Panc1 (cell line): Measurements from ENCODE around the gene KRCC1. TPM values are rescaled to one million over a fixed set of nuclear protein-coding genes. Genes with fewer than 3 reads are reported as not detected.

Source experiments
- ATAC-seq: fragments of 200-7000 bp; cut with Tn5 transposase; 2 replicates; pipeline ENCODE4 v1.9.1; 2020; ENCODE audit warnings: mild to moderate bottlenecking, moderate library complexity
- BruUV-seq: library from RNA; stranded (reverse); fragments of 400-500 nt; replicated peaks from 2 replicates; lab custom pipeline; 2021; lab: Mats Ljungman, UMichigan
- CTCF ChIA-PET: fragments of 300-600 bp; sonication (Branson Sonifier 250); formaldehyde crosslinking; loops from one replicate; lab custom pipeline; 2022; ENCODE audit warnings: antibody characterized with exemption; lab: Charles Lee
- POLR2A ChIA-PET: fragments of 300-600 bp; sonication (Branson Sonifier 250); formaldehyde crosslinking; loops from one replicate; lab custom pipeline; 2022; ENCODE audit warnings: antibody characterized with exemption; lab: Charles Lee
- DNase-seq: peaks from one replicate; pipeline ENCODE4 v3.0.0-alpha.2; 2010; ENCODE audit warnings: low read depth, low spot score
- H3K27ac ChIP-seq: 2 replicates; pipeline ENCODE4 v1.5.1; 2011; ENCODE audit warnings: mild to moderate bottlenecking, low read length, inconsistent platforms
- H3K27me3 ChIP-seq: fragments of 200-500 bp; sonication (Bioruptor generic); 2 replicates; pipeline ENCODE4 v1.6.0; 2014; ENCODE audit warnings: low read length, inconsistent platforms; ENCODE audit not compliant: control insufficient read depth, insufficient read depth
- H3K36me3 ChIP-seq: fragments of 200-500 bp; sonication (Bioruptor generic); 2 replicates; pipeline ENCODE4 v1.5.1; 2014; ENCODE audit warnings: inconsistent platforms, mild to moderate bottlenecking, low read length, moderate library complexity; ENCODE audit not compliant: control insufficient read depth, insufficient read depth
- H3K4me1 ChIP-seq: 2 replicates; pipeline ENCODE4 v1.5.1; 2011; ENCODE audit warnings: inconsistent platforms, mild to moderate bottlenecking, low read length, moderate library complexity; ENCODE audit not compliant: control insufficient read depth, insufficient read depth
- H3K4me3 ChIP-seq, 2 experiments: 2 replicates each; pipeline ENCODE4 v1.5.1; 2011 to 2012; ENCODE audit warnings: low read depth in 2 of 2, low read length in 2 of 2, mild to moderate bottlenecking in 2 of 2, inconsistent platforms in 1 of 2, moderate library complexity in 1 of 2
- H3K9me3 ChIP-seq: fragments of 200-500 bp; sonication (Bioruptor generic); 2 replicates; pipeline ENCODE4 v1.5.1; 2014; ENCODE audit warnings: low read depth, mild to moderate bottlenecking, inconsistent platforms, low read length, moderate library complexity; ENCODE audit not compliant: control insufficient read depth, insufficient read depth
- POLR2AphosphoS5 ChIP-seq: IDR thresholded peaks from 2 replicates; pipeline ENCODE4 v1.6.1; 2012; ENCODE audit warnings: mild to moderate bottlenecking, low read depth, low read length, moderate library complexity
- SIN3A ChIP-seq: IDR thresholded peaks from 2 replicates; pipeline ENCODE4 v1.6.1; 2012; ENCODE audit warnings: low read depth, mild to moderate bottlenecking, low read length, moderate library complexity, borderline replicate concordance; ENCODE audit not compliant: insufficient read depth
- TCF7L2 ChIP-seq: IDR thresholded peaks from 2 replicates; pipeline ENCODE4 v1.6.1; 2011; ENCODE audit warnings: mild to moderate bottlenecking, low read depth, low read length, inconsistent platforms
- in situ Hi-C: cut with HindIII; loops from 2 replicates; pipeline ENCODE4 v1.10.0; 2016; ENCODE audit warnings: low sequenced_read_pairs, low pct_unique_long_range_greater_than_20kb
- intact Hi-C: fragments of 100-400 bp; cut with micrococcal nuclease; formaldehyde crosslinking; loops from one replicate; pipeline ENCODE4 v1.10.0; 2022; ENCODE audit not compliant: unreplicated experiment
- total RNA-seq: library from RNA; stranded (reverse); gene quantifications from one replicate; pipeline ENCODE4 v1.2.1, GENCODE V29; 2021; ENCODE audit not compliant: unreplicated experiment
- TF ChIP-seq, protein P1 (sequence below), 2 experiments: IDR thresholded peaks; 2 replicates each; pipeline ENCODE4 v1.6.1; 2011 to 2012; ENCODE audit warnings: low read depth in 2 of 2, control low read depth in 1 of 2, low read length in 1 of 2, mild to moderate bottlenecking in 1 of 2, moderate library complexity in 1 of 2; ENCODE audit not compliant: insufficient read depth in 1 of 2
- TF ChIP-seq, protein P2 (sequence below): fragments of 450-650 bp; IDR thresholded peaks from 2 replicates; pipeline ENCODE4 v1.5.1; 2017; ENCODE audit warnings: mild to moderate bottlenecking

The KRCC1 gene
- total RNA-seq, 1 experiment from 2014 or later: 7.6 TPM

DNA sequence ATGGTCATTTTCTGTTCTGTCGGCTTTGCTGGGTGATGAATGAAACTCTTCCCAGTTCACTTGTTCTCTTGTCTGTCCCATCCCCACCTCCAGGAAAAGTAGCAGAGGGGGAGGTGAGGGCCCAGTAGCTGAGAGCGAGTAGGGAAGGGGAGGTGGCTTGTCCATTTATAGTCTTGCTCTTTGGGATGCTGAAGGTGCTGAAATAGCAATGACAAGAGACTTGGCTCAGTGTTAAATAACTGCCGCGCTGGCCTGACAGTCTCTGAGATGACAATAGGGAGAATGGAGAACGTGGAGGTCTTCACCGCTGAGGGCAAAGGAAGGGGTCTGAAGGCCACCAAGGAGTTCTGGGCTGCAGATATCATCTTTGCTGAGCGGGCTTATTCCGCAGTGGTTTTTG, 12.0 kb upstream of the KRCC1 start, which contains the start of gene SMYD1:
TSS of gene SMYD1 (plus strand) at position 228 of the 400 bp plus-strand sequence. CDS start at position 268, 40 bp downstream.
- intact Hi-C loops (no loop called here), in situ Hi-C loops (no loop called here)
- H3K4me1 ChIP-seq: no peaks in the 10 kb centered on the region
- H3K27me3 ChIP-seq: 0 out of 2 replicates have a peak, but pooled peaks cover 2% of the 10 kb centered on the region
- no peak within 1 kb of the TSS for H3K27ac ChIP-seq
- TF ChIP-seq POLR2AphosphoS5: no peak
- no peak for TF ChIP-seq TCF7L2
- TF ChIP-seq SIN3A: no peak
- TF ChIP-seq, protein P1, sequence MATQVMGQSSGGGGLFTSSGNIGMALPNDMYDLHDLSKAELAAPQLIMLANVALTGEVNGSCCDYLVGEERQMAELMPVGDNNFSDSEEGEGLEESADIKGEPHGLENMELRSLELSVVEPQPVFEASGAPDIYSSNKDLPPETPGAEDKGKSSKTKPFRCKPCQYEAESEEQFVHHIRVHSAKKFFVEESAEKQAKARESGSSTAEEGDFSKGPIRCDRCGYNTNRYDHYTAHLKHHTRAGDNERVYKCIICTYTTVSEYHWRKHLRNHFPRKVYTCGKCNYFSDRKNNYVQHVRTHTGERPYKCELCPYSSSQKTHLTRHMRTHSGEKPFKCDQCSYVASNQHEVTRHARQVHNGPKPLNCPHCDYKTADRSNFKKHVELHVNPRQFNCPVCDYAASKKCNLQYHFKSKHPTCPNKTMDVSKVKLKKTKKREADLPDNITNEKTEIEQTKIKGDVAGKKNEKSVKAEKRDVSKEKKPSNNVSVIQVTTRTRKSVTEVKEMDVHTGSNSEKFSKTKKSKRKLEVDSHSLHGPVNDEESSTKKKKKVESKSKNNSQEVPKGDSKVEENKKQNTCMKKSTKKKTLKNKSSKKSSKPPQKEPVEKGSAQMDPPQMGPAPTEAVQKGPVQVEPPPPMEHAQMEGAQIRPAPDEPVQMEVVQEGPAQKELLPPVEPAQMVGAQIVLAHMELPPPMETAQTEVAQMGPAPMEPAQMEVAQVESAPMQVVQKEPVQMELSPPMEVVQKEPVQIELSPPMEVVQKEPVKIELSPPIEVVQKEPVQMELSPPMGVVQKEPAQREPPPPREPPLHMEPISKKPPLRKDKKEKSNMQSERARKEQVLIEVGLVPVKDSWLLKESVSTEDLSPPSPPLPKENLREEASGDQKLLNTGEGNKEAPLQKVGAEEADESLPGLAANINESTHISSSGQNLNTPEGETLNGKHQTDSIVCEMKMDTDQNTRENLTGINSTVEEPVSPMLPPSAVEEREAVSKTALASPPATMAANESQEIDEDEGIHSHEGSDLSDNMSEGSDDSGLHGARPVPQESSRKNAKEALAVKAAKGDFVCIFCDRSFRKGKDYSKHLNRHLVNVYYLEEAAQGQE (IDR thresholded peaks at IDR 0.05; ENCODE audit: insufficient read depth in 1 of 2, low read depth in 2 of 2, low read length in 1 of 2): no peak
- TF ChIP-seq, protein P2, sequence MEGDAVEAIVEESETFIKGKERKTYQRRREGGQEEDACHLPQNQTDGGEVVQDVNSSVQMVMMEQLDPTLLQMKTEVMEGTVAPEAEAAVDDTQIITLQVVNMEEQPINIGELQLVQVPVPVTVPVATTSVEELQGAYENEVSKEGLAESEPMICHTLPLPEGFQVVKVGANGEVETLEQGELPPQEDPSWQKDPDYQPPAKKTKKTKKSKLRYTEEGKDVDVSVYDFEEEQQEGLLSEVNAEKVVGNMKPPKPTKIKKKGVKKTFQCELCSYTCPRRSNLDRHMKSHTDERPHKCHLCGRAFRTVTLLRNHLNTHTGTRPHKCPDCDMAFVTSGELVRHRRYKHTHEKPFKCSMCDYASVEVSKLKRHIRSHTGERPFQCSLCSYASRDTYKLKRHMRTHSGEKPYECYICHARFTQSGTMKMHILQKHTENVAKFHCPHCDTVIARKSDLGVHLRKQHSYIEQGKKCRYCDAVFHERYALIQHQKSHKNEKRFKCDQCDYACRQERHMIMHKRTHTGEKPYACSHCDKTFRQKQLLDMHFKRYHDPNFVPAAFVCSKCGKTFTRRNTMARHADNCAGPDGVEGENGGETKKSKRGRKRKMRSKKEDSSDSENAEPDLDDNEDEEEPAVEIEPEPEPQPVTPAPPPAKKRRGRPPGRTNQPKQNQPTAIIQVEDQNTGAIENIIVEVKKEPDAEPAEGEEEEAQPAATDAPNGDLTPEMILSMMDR: no peak
- DNase-seq: no peak
- no peak for ATAC-seq
- no peak within 1 kb of the TSS for H3K4me3 ChIP-seq
- BruUV-seq: no TSS peak
- ChIA-PET POLR2A (no interaction called here), CTCF (no interaction called here)
- no peaks in the 10 kb centered on the region for H3K9me3 ChIP-seq
- no peaks in the 10 kb centered on the region for H3K36me3 ChIP-seq

DNA sequence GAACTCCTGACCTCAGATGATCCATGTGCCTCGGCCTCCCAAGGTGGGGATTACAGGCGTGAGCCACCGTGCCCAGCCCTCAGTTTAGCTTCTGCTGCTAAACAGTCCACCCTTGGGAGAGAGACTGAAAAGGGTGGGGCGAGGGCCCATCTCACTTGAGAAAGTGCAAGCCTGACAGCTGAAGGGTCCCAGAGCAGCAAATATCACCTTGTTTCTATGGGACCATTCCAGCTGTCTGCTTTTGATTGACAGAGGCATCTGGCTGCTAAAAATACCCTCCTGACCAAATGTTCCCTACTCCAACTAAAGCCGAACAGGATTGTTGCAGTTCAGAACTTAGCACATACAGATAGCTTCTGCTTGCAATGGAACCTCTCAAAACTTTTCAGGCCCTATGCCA, 11.6 kb upstream of the KRCC1 start:
- ATAC-seq: no peak
- POLR2A ChIA-PET: no interaction called here

More for the DNA sequence above, 11.6 kb upstream of the KRCC1 start:
- TF ChIP-seq, protein P2: no peak
- TF ChIP-seq, protein P1 (IDR thresholded peaks at IDR 0.05; ENCODE audit: insufficient read depth in 1 of 2, low read depth in 2 of 2, low read length in 1 of 2): no peak
- Histone ChIP-seq H3K27ac (no peak overlapping the region), H3K4me1 (no peaks in the 10 kb centered on the region), H3K4me3 (no peak overlapping the region), H3K36me3 (no peaks in the 10 kb centered on the region), H3K9me3 (no peaks in the 10 kb centered on the region), H3K27me3 (0 out of 2 replicates have a peak, but pooled peaks cover 2% of the 10 kb centered on the region)
- no peak for DNase-seq
- intact Hi-C loops: no loop called here
- no TSS peak for BruUV-seq
- CTCF ChIA-PET: no interaction called here
- in situ Hi-C loops: no loop called here
